Heart right ventricle (tissue), 16 donors: ENCODE data around the gene TMEFF1. TPM values are rescaled to one million over a fixed set of nuclear protein-coding genes. Genes with fewer than 3 reads are reported as not detected.

Source experiments
- ATAC-seq, 8 donors: fragments of 200-7000 bp; cut with Tn5 transposase; one replicate each; pipeline ENCODE4 v1.9.1; 2020; ENCODE audit warnings: mild to moderate bottlenecking in 8 of 8, moderate library complexity in 8 of 8, moderate number of reproducible peaks in 1 of 8
- DNase-seq, 2 donors: peaks; one replicate each; pipeline ENCODE4 v3.0.0-alpha.2; 2020
- H3K27ac ChIP-seq, 10 donors: fragments of 200-600 bp; sonication (generic) in 2 of 10; one replicate each; pipeline versions ENCODE4 v1.5.0 to v1.8.0; 2020 to 2022; ENCODE audit warnings: mild to moderate bottlenecking in 3 of 10
- H3K27me3 ChIP-seq, 7 donors: fragments of 200-600 bp; one replicate each; pipeline ENCODE4 v1.8.0; 2021 to 2022; ENCODE audit warnings: mild to moderate bottlenecking in 2 of 7
- H3K36me3 ChIP-seq, 9 donors: fragments of 200-600 bp; sonication (generic) in 1 of 9; one replicate each; pipeline versions ENCODE4 v1.5.0 to v1.8.0; 2020 to 2022; ENCODE audit warnings: mild to moderate bottlenecking in 2 of 9
- H3K4me1 ChIP-seq, 9 donors: fragments of 200-600 bp; sonication (generic) in 1 of 9; one replicate each; pipeline versions ENCODE4 v1.5.0 to v1.8.0; 2020 to 2022; ENCODE audit warnings: mild to moderate bottlenecking in 4 of 9
- H3K4me3 ChIP-seq, 10 donors: fragments of 200-600 bp; sonication (generic) in 2 of 10; one replicate each; pipeline versions ENCODE4 v1.5.0 to v1.8.0; 2020 to 2022; ENCODE audit warnings: mild to moderate bottlenecking in 7 of 10, moderate library complexity in 2 of 10
- H3K9me3 ChIP-seq, 11 donors: fragments of 200-600 bp in 10 of 11; sonication (generic) in 2 of 11; one replicate each; pipeline versions ENCODE4 v1.5.0 to v1.8.0; 2013 to 2022; ENCODE audit warnings: mild to moderate bottlenecking in 2 of 11, control low read depth in 1 of 11, moderate library complexity in 1 of 11
- WGBS, 2 donors: extraction: QIAGEN DNeasy Blood & Tissue Kit; methylation state at CpG; one replicate each; pipeline ENCODE4 v1.1.7; 2013; ENCODE audit warnings: inconsistent platforms in 1 of 2; 5-methylcytosine and 5-hydroxymethylcytosine counted together
- intact Hi-C, 10 donors: fragments of 100-400 bp; cut with DNase I; formaldehyde crosslinking; loops; one replicate each; pipeline versions ENCODE4 v1.11.1 to v1.14.2; 2022
- long read RNA-seq, 3 donors: library from polyadenylated mRNA; unstranded; transcript quantifications; one replicate each; pipeline ENCODE4 v2.0.0, GENCODE V29; 2020 to 2021
- polyA plus RNA-seq, 2 donors: library from polyadenylated mRNA; stranded (reverse); fragments of 200-250 nt; gene quantifications; one replicate each; pipeline ENCODE4 v1.2.3, GENCODE V29; 2013
- total RNA-seq, 10 donors: library from RNA; stranded (reverse); fragmentation: NEBNext Ultra II Directional in 3 of 10; extraction: Animal tissue kit (Norgen Biotek cat#: 25700) in 3 of 10; gene quantifications; one replicate each; pipeline versions ENCODE4 v1.2.1 to v1.2.4, GENCODE V29; 2021 to 2023
- TF ChIP-seq, protein P1 (sequence below), 9 donors: fragments of 200-600 bp; sonication (generic) in 2 of 9; IDR thresholded peaks; one replicate each; pipeline versions ENCODE4 v1.5.0 to v1.8.0; 2021 to 2022; ENCODE audit warnings: antibody characterized with exemption in 9 of 9, mild to moderate bottlenecking in 5 of 9, moderate library complexity in 1 of 9
- donor health status: Arrhythmogenic right ventricular cardiomyopathy.
- donor health status: ischemic (EF 13 %, LVEDD 7.1; RV severe dilation, severe dysfunction).
- donor health status: healthy with polysubstance abuse.
- donor health status: DM: no; HTN: yes; CAD: no.
- donor health status: DM: no; HTN: no; CAD: no.
- donor health status: ischemic (EF 25% LVEDD 6.9; RV normal size, moderate dysfunction).
- donor health status: ischemic (EF 25% LVEDD 5.7; RV mildly dilated, moderate dysfunction).
- donor health status: healthy.
- donor health status: DM: yes; HTN: yes; CAD: no.
- donor health status: Ischemic cardiomyopathy.
- donor health status: ischemic (EF 35%, LVEDD 5.7; RV mildly dilated, moderate dysfunction).
- donor health status: nonischemic (EF 11% LVEDD 7.7; RV severe dilation, severe dysfunction).
- donor health status: DM: yes; HTN: yes; CAD: no.
- donor health status: PGD.
- donor health status: ischemic (EF 29% LVEDD 5.4; RV normal size, mild dysfunction).
- donor health status: nonischemic (EF 23%, LVEDD 6.1; RV moderate dilation, normal function).

The TMEFF1 gene, protein sequence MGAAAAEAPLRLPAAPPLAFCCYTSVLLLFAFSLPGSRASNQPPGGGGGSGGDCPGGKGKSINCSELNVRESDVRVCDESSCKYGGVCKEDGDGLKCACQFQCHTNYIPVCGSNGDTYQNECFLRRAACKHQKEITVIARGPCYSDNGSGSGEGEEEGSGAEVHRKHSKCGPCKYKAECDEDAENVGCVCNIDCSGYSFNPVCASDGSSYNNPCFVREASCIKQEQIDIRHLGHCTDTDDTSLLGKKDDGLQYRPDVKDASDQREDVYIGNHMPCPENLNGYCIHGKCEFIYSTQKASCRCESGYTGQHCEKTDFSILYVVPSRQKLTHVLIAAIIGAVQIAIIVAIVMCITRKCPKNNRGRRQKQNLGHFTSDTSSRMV
- total RNA-seq (under 1 TPM in 4 of 10 donors, not detected in 6; 0.16 to 0.60 (median 0.30) TPM), polyA plus RNA-seq (under 1 TPM in 1 of 2 donors, not detected in 1; 0.03 TPM)
- long read RNA-seq, donor 1, partial matches to known transcripts: 0 of 2 reads
- long read RNA-seq, donor 1, other reads (novel, unspliced or antisense): 0 of 2 reads
- long read RNA-seq, donor 2: 0 reads
- long read RNA-seq, donor 3: 0 reads

DNA sequence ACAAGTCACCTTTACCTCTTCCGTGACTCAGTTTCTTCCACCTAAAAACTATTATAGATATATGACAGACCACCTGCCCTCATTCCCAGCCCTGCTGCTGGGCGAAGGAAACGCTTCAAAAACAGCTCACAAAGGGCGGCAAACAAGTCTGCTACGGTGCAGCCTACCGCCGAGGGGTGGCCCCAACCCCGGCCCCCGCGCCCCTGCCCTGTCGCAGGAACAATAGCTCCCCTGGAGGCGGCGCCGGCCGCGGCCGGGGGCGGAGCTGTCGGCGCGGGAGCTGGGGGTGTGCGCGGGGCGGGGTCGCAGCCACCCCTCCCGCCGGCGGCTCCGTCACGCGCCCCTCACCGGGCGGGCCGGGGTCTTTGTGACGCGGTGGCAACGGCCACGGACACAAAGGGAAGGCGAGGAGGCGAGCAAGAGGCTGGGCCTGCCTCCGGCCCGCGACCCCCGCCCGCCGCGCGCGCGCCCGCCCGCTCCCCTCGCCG, at the start of gene TMEFF1:
Gene TMEFF1, plus strand, starts transcription at position 362 of the 488 bp plus-strand sequence. CDS start 396 bp downstream, outside the sequence.
- H3K36me3 ChIP-seq: no peaks in the 10 kb centered on the region
- WGBS, 2 donors: 2% methylated on average over 37 to 54 of the region's 54 CpGs
- peak; percentile 46 to 85 (median 72) for ATAC-seq
- H3K27ac ChIP-seq: no peak within 1 kb of the TSS
- peaks cover 0 to 35% (median 0%) of the 10 kb centered on the region in 7 donors for H3K27me3 ChIP-seq
- peak within 1 kb of the TSS; percentile 58 to 67 (median 64) for H3K4me3 ChIP-seq
- TF ChIP-seq, protein P1, sequence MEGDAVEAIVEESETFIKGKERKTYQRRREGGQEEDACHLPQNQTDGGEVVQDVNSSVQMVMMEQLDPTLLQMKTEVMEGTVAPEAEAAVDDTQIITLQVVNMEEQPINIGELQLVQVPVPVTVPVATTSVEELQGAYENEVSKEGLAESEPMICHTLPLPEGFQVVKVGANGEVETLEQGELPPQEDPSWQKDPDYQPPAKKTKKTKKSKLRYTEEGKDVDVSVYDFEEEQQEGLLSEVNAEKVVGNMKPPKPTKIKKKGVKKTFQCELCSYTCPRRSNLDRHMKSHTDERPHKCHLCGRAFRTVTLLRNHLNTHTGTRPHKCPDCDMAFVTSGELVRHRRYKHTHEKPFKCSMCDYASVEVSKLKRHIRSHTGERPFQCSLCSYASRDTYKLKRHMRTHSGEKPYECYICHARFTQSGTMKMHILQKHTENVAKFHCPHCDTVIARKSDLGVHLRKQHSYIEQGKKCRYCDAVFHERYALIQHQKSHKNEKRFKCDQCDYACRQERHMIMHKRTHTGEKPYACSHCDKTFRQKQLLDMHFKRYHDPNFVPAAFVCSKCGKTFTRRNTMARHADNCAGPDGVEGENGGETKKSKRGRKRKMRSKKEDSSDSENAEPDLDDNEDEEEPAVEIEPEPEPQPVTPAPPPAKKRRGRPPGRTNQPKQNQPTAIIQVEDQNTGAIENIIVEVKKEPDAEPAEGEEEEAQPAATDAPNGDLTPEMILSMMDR (IDR thresholded peaks at IDR 0.05): peak in 5 of 9 donors; percentile 21 to 45 (median 36)
- H3K9me3 ChIP-seq: no peaks in the 10 kb centered on the region
- peaks cover 0 to 9% (median 0%) of the 10 kb centered on the region in 9 donors for H3K4me1 ChIP-seq
- peak in 1 of 2 donors; percentile 36 for DNase-seq
- intact Hi-C loops: no loop called here

DNA sequence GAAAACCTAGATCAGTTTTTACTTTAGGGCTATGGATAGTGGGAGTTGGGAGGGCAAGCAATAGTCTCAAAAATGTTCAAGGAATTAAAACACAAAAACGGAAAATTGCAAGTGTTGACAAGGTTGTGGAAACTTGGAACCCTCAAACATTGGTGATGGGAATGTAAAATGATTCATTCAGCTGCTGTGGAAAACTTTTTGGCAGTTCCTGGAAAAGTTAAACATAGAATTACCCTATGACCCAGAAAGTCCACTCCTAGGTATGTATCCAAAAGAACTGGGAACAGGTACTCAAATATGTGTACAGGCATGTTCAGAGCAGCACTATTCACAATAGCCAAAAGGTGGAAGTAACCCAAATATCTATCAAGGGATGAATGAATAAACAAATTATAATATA, 47.2 kb upstream of the TMEFF1 start:
- no peak for ATAC-seq
- no peaks in the 10 kb centered on the region for H3K36me3 ChIP-seq
- H3K4me1 ChIP-seq: peaks cover 4 to 36% (median 28%) of the 10 kb centered on the region in 9 donors
- H3K27me3 ChIP-seq: no peaks in the 10 kb centered on the region
- no peak for DNase-seq
- H3K27ac ChIP-seq: peak overlapping the region in 6 of 10 donors; percentile 80 to 93 (median 88)
- intact Hi-C loops: loop anchor here in 5 of 10 donors (5.0 to 10.0 kb wide), 5 partner anchors 71 to 972 kb away; partner anchors contain the start of genes TEX10 (in 5 of the 5), MRPL50 (in 1 of the 5) and ZNF189 (in 1 of the 5)
- TF ChIP-seq, protein P1 (IDR thresholded peaks at IDR 0.05): no peak
- WGBS, 2 donors: 20 to 37% methylated on average over 1 of the region's 1 CpG
- H3K9me3 ChIP-seq: no peaks in the 10 kb centered on the region
- peak overlapping the region in 2 of 10 donors; percentile 62 to 65 for H3K4me3 ChIP-seq

DNA sequence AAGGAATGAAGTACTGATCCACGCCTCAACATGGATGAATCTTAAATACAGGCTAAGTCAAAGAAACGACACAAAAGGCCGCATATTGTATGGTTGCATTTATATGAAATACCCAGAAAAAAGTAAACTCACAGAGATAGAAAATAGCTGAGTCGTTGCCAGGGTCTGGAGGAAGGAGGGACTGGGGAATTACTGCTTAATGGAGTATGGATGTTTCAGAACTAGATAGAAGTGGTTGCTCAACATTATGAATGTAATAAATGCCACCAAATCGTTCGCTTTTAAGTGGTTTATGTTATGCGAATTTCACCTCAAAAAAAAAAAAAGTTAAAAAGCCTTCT, 46.8 kb upstream of the TMEFF1 start:
- no peaks in the 10 kb centered on the region for H3K9me3 ChIP-seq
- TF ChIP-seq, protein P1 (IDR thresholded peaks at IDR 0.05): no peak
- intact Hi-C loops: loop anchor here in 5 of 10 donors (5.0 to 10.0 kb wide), 5 partner anchors 71 to 971 kb away; partner anchors contain the start of genes TEX10 (in 5 of the 5), MRPL50 (in 1 of the 5) and ZNF189 (in 1 of the 5)
- no peaks in the 10 kb centered on the region for H3K27me3 ChIP-seq
- 40 to 57% methylated on average over 7 of the region's 7 CpGs for WGBS, 2 donors
- no peaks in the 10 kb centered on the region for H3K36me3 ChIP-seq
- H3K27ac ChIP-seq: peak overlapping the region in 9 of 10 donors; percentile 80 to 93 (median 87)
- peaks cover 4 to 36% (median 28%) of the 10 kb centered on the region in 9 donors for H3K4me1 ChIP-seq
- peak overlapping the region in 9 of 10 donors; percentile 49 to 75 (median 66) for H3K4me3 ChIP-seq
- DNase-seq: no peak
- ATAC-seq: peak in 1 of 8 donors; percentile 2
